Suprapubic skin (tissue), 4 donors: ENCODE results near the gene RAB6B. TPM values are rescaled to one million over a fixed set of nuclear protein-coding genes. Genes with fewer than 3 reads are reported as not detected.

Experiments
- DNase-seq, 2 donors: peaks; one replicate each; pipeline ENCODE4 v3.0.0-alpha.2; 2019; ENCODE audit warnings: low spot score in 2 of 2
- H3K27ac ChIP-seq: fragments of 200-600 bp; sonication (generic); one replicate; pipeline ENCODE4 v1.5.1; 2019
- H3K27me3 ChIP-seq: fragments of 200-600 bp; sonication (generic); one replicate; pipeline ENCODE4 v1.5.1; 2019
- H3K36me3 ChIP-seq: fragments of 200-600 bp; sonication (generic); one replicate; pipeline ENCODE4 v1.5.1; 2019
- H3K4me1 ChIP-seq: fragments of 200-600 bp; sonication (generic); one replicate; pipeline ENCODE4 v1.5.1; 2019
- H3K4me3 ChIP-seq: fragments of 200-600 bp; sonication (generic); one replicate; pipeline ENCODE4 v1.5.1; 2019; ENCODE audit warnings: mild to moderate bottlenecking
- H3K9me3 ChIP-seq: fragments of 200-600 bp; sonication (generic); one replicate; pipeline ENCODE4 v1.5.1; 2019
- CTCF ChIP-seq, 2 donors: fragments of 200-600 bp in 1 of 2; fragments of 450-650 bp in 1 of 2; sonication (generic) in 1 of 2; IDR thresholded peaks; one replicate each; pipeline ENCODE4 v1.5.1; 2016 to 2019; ENCODE audit warnings: antibody characterized with exemption in 2 of 2, mild to moderate bottlenecking in 1 of 2, moderate library complexity in 1 of 2
- EP300 ChIP-seq: sonication (generic); formaldehyde crosslinking; IDR thresholded peaks from one replicate; pipeline ENCODE4 v1.6.1; 2017; ENCODE audit warnings: antibody characterized with exemption
- POLR2A ChIP-seq, 2 donors: fragments of 450-650 bp; IDR thresholded peaks; one replicate each; pipeline ENCODE4 v1.6.1; 2017; ENCODE audit warnings: antibody characterized with exemption in 2 of 2, mild to moderate bottlenecking in 2 of 2, moderate library complexity in 2 of 2
- POLR2AphosphoS5 ChIP-seq, 3 donors: sonication (generic); formaldehyde crosslinking; IDR thresholded peaks; one replicate each; pipeline ENCODE4 v1.6.1; 2017; ENCODE audit warnings: antibody characterized with exemption in 3 of 3
- WGBS: methylation state at CpG from one replicate; pipeline ENCODE4 v1.1.5; 2018; 5-methylcytosine and 5-hydroxymethylcytosine counted together
- total RNA-seq, 4 donors: library from RNA; depleted of rRNA; stranded (reverse); fragments of >200 nt; gene quantifications; one replicate each; pipeline ENCODE4 v1.1.0, GENCODE V29; 2016

The RAB6B gene
- total RNA-seq, 4 donors from 2014 or later = 0.34 to 1.3 (median 0.83) TPM

GRCh38 chr3:133887803-133888703, 7.6 kb downstream of the RAB6B start:
- H3K4me1 ChIP-seq = peaks cover 5% of the 10 kb centered on the region
- H3K27ac ChIP-seq = no peak overlapping the region
- 73% methylated on average over 7 of the region's 8 CpGs for WGBS
- DNase-seq = no peak
- H3K36me3 ChIP-seq = no peaks in the 10 kb centered on the region
- H3K27me3 ChIP-seq = no peaks in the 10 kb centered on the region
- H3K4me3 ChIP-seq = no peak overlapping the region
- TF ChIP-seq CTCF (IDR thresholded peaks at IDR 0.05) (no peak), POLR2AphosphoS5 (IDR thresholded peaks at IDR 0.05) (no peak), POLR2A (IDR thresholded peaks at IDR 0.05) (no peak), EP300 (no peak)
- no peaks in the 10 kb centered on the region for H3K9me3 ChIP-seq

GRCh38 chr3:133887074-133887802, 8.4 kb downstream of the RAB6B start:
- H3K4me1 ChIP-seq = peaks cover 7% of the 10 kb centered on the region
- no peaks in the 10 kb centered on the region for H3K27me3 ChIP-seq
- WGBS = 50% methylated on average over 2 of the region's 4 CpGs
- no peak overlapping the region for H3K4me3 ChIP-seq
- no peaks in the 10 kb centered on the region for H3K9me3 ChIP-seq
- TF ChIP-seq POLR2A (IDR thresholded peaks at IDR 0.05) (no peak), CTCF (IDR thresholded peaks at IDR 0.05) (no peak), EP300 (no peak), POLR2AphosphoS5 (IDR thresholded peaks at IDR 0.05) (no peak)
- H3K36me3 ChIP-seq = no peaks in the 10 kb centered on the region
- no peak overlapping the region for H3K27ac ChIP-seq
- DNase-seq = no peak

- Histone ChIP-seq H3K27ac (no peak overlapping the region), H3K4me3 (no peak overlapping the region), H3K27me3 (no peaks in the 10 kb centered on the region), H3K36me3 (no peaks in the 10 kb centered on the region), H3K4me1 (peaks cover 7% of the 10 kb centered on the region), H3K9me3 (no peaks in the 10 kb centered on the region)
- TF ChIP-seq POLR2AphosphoS5 (IDR thresholded peaks at IDR 0.05) (no peak), CTCF (IDR thresholded peaks at IDR 0.05) (no peak), EP300 (no peak), POLR2A (IDR thresholded peaks at IDR 0.05) (no peak)
- 92% methylated on average over 7 of the region's 7 CpGs for WGBS
- no peak for DNase-seq
Measured at GRCh38 chr3:133886031-133886722, 9.5 kb downstream of the RAB6B start.

GRCh38 chr3:133884887-133885711, 10.6 kb downstream of the RAB6B start:
- no peak overlapping the region for H3K4me3 ChIP-seq
- 89% methylated on average over 10 of the region's 11 CpGs for WGBS
- no peaks in the 10 kb centered on the region for H3K9me3 ChIP-seq
- TF ChIP-seq CTCF (IDR thresholded peaks at IDR 0.05) (no peak), POLR2AphosphoS5 (IDR thresholded peaks at IDR 0.05) (no peak), POLR2A (IDR thresholded peaks at IDR 0.05) (no peak), EP300 (no peak)
- H3K4me1 ChIP-seq = peaks cover 7% of the 10 kb centered on the region
- no peak for DNase-seq
- no peak overlapping the region for H3K27ac ChIP-seq
- no peaks in the 10 kb centered on the region for H3K27me3 ChIP-seq
- H3K36me3 ChIP-seq = no peaks in the 10 kb centered on the region
